SK-N-SH (cell line): ENCODE measurements around the gene C3orf20. TPM values are rescaled to one million over a fixed set of nuclear protein-coding genes. Genes with fewer than 3 reads are reported as not detected.

ENCODE experiments used
- CTCF ChIA-PET: fragments of 300-600, 350-600 bp; formaldehyde crosslinking; extraction: SDS; loops from one replicate; lab custom pipeline; 2021; lab: Yijun Ruan, JAX
- POLR2A ChIA-PET: fragments of 350-600 bp; sonication (Branson Sonifier 250); formaldehyde crosslinking; extraction: SDS; loops from one replicate; lab custom pipeline; 2020; ENCODE audit warnings: antibody characterized with exemption, inconsistent platforms; lab: Yijun Ruan, JAX
- DNase-seq: peaks from one replicate; pipeline ENCODE4 v3.0.0; 2012
- H2AFZ ChIP-seq: fragments of 200-600 bp; sonication (generic); 2 replicates; pipeline ENCODE4 v1.8.1; 2016; ENCODE audit warnings: antibody characterized with exemption, mild to moderate bottlenecking, low read depth
- H3F3A ChIP-seq: fragments of 200-600 bp; sonication (generic); replicated peaks from 2 replicates; pipeline ENCODE3; 2016; ENCODE audit warnings: antibody characterized with exemption, mild to moderate bottlenecking; ENCODE audit not compliant: insufficient read depth
- H3K27ac ChIP-seq, 2 experiments: fragments of 200-500 bp in 1 of 2; fragments of 200-600 bp in 1 of 2; sonication (Bioruptor generic) in 1 of 2; sonication (generic), shearing (Covaris generic) in 1 of 2; 2 replicates each; pipeline versions ENCODE4 v1.5.1 to v1.6.1; 2014 to 2016; ENCODE audit warnings: low read depth in 2 of 2, inconsistent platforms in 1 of 2, low read length in 1 of 2, mild to moderate bottlenecking in 1 of 2, mixed read lengths in 1 of 2
- H3K27me3 ChIP-seq: fragments of 200-600 bp; sonication (generic), shearing (Covaris generic); 2 replicates; pipeline ENCODE4 v1.6.1; 2016; ENCODE audit warnings: mixed run types; ENCODE audit not compliant: insufficient read depth
- H3K36me3 ChIP-seq, 2 experiments: fragments of 200-500 bp in 1 of 2; fragments of 200-600 bp in 1 of 2; sonication (Bioruptor generic) in 1 of 2; sonication (generic) in 1 of 2; replicated peaks in 1 of 2; 2 replicates each; pipeline versions ENCODE3 to v1.5.1; 2014 to 2016; ENCODE audit warnings: low read length in 1 of 2, mild to moderate bottlenecking in 1 of 2; ENCODE audit not compliant: insufficient read depth in 2 of 2, control insufficient read depth in 1 of 2
- H3K4me1 ChIP-seq, 2 experiments: fragments of 200-500 bp in 1 of 2; fragments of 200-600 bp in 1 of 2; sonication (Bioruptor generic) in 1 of 2; sonication (generic), shearing (Covaris generic) in 1 of 2; 2 replicates each; pipeline versions ENCODE4 v1.5.1 to v1.6.1; 2014 to 2016; ENCODE audit warnings: low read depth in 1 of 2, low read length in 1 of 2, mixed run types in 1 of 2; ENCODE audit not compliant: insufficient read depth in 2 of 2, control insufficient read depth in 1 of 2
- H3K4me2 ChIP-seq: fragments of 200-600 bp; sonication (generic), shearing (Covaris generic); 2 replicates; pipeline ENCODE4 v1.6.1; 2017; ENCODE audit warnings: mixed run types
- H3K4me3 ChIP-seq, 2 experiments: fragments of 200-500 bp in 1 of 2; fragments of 200-600 bp in 1 of 2; sonication (Bioruptor generic) in 1 of 2; sonication (generic), shearing (Covaris generic) in 1 of 2; 2 replicates each; pipeline versions ENCODE4 v1.5.1 to v1.8.1; 2014 to 2016; ENCODE audit warnings: low read depth in 2 of 2, inconsistent platforms in 1 of 2, low read length in 1 of 2, mild to moderate bottlenecking in 1 of 2, mixed read lengths in 1 of 2, moderate library complexity in 1 of 2
- H3K79me2 ChIP-seq: fragments of 200-600 bp; sonication (generic); 2 replicates; pipeline ENCODE4 v1.8.1; 2017; ENCODE audit warnings: mild to moderate bottlenecking; ENCODE audit not compliant: insufficient read depth
- H3K9ac ChIP-seq: fragments of 200-600 bp; sonication (generic); 2 replicates; pipeline ENCODE4 v1.6.1; 2017; ENCODE audit warnings: mixed run types
- H3K9me2 ChIP-seq: fragments of 200-600 bp; sonication (generic); 2 replicates; pipeline ENCODE4 v1.6.1; 2017; ENCODE audit warnings: mixed run types
- H3K9me3 ChIP-seq: fragments of 200-600 bp; sonication (generic); 2 replicates; pipeline ENCODE4 v1.6.1; 2017; ENCODE audit warnings: mixed run types, mild to moderate bottlenecking, moderate library complexity
- H4K20me1 ChIP-seq: fragments of 200-600 bp; sonication (generic); 2 replicates; pipeline ENCODE4 v1.6.1; 2017; ENCODE audit warnings: mild to moderate bottlenecking, mixed run types; ENCODE audit not compliant: insufficient read depth
- ELF1 ChIP-seq: IDR thresholded peaks from 2 replicates; pipeline ENCODE4 v1.4.0; 2012
- FOXJ3 ChIP-seq: sonication (generic); formaldehyde crosslinking; IDR thresholded peaks from 2 replicates; pipeline ENCODE4 v1.5.1; 2020; ENCODE audit warnings: mild to moderate bottlenecking, missing genetic modification reagents
- FOXM1 ChIP-seq: IDR thresholded peaks from 2 replicates; pipeline ENCODE4 v1.4.0; 2012; ENCODE audit warnings: low read depth, mild to moderate bottlenecking
- GATA2 ChIP-seq: sonication (generic); formaldehyde crosslinking; IDR thresholded peaks from 2 replicates; pipeline ENCODE4 v1.5.0; 2020; ENCODE audit warnings: mild to moderate bottlenecking, missing genetic modification reagents
- MAX ChIP-seq: IDR thresholded peaks from 2 replicates; pipeline ENCODE4 v1.4.0; 2012; ENCODE audit warnings: low read depth
- MXI1 ChIP-seq: IDR thresholded peaks from 2 replicates; pipeline ENCODE4 v1.6.1; 2012; ENCODE audit warnings: mild to moderate bottlenecking, low read depth, low read length, improper control_type of control experiment
- POLR2AphosphoS5 ChIP-seq: IDR thresholded peaks from 2 replicates; pipeline ENCODE4 v1.6.1; 2012; ENCODE audit warnings: low read depth, low read length
- RAD21 ChIP-seq: IDR thresholded peaks from 2 replicates; pipeline ENCODE4 v1.6.1; 2012; ENCODE audit warnings: mild to moderate bottlenecking, low read length
- TCF12 ChIP-seq: IDR thresholded peaks from 2 replicates; pipeline ENCODE4 v1.4.0; 2012
- TEAD4 ChIP-seq: IDR thresholded peaks from 2 replicates; pipeline ENCODE4 v1.4.0; 2012; ENCODE audit warnings: mild to moderate bottlenecking, borderline replicate concordance; ENCODE audit not compliant: insufficient read depth
- USF1 ChIP-seq: IDR thresholded peaks from 2 replicates; pipeline ENCODE4 v1.4.0; 2012; ENCODE audit warnings: low read depth, borderline replicate concordance
- WGBS: methylation state at CpG from one replicate; pipeline ENCODE4 v1.1.6; 2017; ENCODE audit warnings: low lambda C conversion rate; 5-methylcytosine and 5-hydroxymethylcytosine counted together
- polyA plus RNA-seq, 3 experiments: library from polyadenylated mRNA; depleted of rRNA; stranded (reverse); fragments of >200 nt; gene quantifications; 2 replicates each; pipeline ENCODE4 v1.2.3, GENCODE V29; 2012
- TF ChIP-seq, protein P1 (sequence below): fragments of 150-350 bp; IDR thresholded peaks from 2 replicates; pipeline ENCODE4 v1.6.1; 2017; ENCODE audit warnings: antibody characterized with exemption, low read length, low read depth, borderline replicate concordance
- TF ChIP-seq, protein P2 (sequence below): IDR thresholded peaks from 2 replicates; pipeline ENCODE4 v1.4.0; 2012; ENCODE audit warnings: low read depth, borderline replicate concordance

C3orf20 gene
- polyA plus RNA-seq, 1 of the 3 experiments (the other 2 are of a cell fraction): not detected

GRCh38 chr3:14810801-14811661, 136.1 kb downstream of the C3orf20 start:
- Histone ChIP-seq H3K4me1 (peaks cover 0 to 2% of the 10 kb centered on the region in 2 experiments; a peak in 1 of 4 replicates), H4K20me1 (no peaks in the 10 kb centered on the region), H3K9ac (no peak overlapping the region), H3K4me3 (no peak overlapping the region), H3K9me3 (no peaks in the 10 kb centered on the region), H3K27me3 (peaks cover 9% of the 10 kb centered on the region; the same call in 1 of the 2 replicates), H3F3A (no peaks in the 10 kb centered on the region), H3K36me3 (no peaks in the 10 kb centered on the region), H2AFZ (no peak overlapping the region), H3K79me2 (no peaks in the 10 kb centered on the region), H3K27ac (no peak overlapping the region), H3K9me2 (no peaks in the 10 kb centered on the region), H3K4me2 (no peak overlapping the region)
- TF ChIP-seq, protein P1, sequence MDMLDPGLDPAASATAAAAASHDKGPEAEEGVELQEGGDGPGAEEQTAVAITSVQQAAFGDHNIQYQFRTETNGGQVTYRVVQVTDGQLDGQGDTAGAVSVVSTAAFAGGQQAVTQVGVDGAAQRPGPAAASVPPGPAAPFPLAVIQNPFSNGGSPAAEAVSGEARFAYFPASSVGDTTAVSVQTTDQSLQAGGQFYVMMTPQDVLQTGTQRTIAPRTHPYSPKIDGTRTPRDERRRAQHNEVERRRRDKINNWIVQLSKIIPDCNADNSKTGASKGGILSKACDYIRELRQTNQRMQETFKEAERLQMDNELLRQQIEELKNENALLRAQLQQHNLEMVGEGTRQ: no peak
- TF ChIP-seq MAX (no peak), RAD21 (no peak), USF1 (no peak), TEAD4 (no peak), POLR2AphosphoS5 (no peak), ELF1 (no peak), FOXJ3 (CRISPR knock-in tag) (no peak), TCF12 (no peak), GATA2 (CRISPR knock-in tag) (no peak), FOXM1 (no peak), MXI1 (no peak)
- TF ChIP-seq, protein P2, sequence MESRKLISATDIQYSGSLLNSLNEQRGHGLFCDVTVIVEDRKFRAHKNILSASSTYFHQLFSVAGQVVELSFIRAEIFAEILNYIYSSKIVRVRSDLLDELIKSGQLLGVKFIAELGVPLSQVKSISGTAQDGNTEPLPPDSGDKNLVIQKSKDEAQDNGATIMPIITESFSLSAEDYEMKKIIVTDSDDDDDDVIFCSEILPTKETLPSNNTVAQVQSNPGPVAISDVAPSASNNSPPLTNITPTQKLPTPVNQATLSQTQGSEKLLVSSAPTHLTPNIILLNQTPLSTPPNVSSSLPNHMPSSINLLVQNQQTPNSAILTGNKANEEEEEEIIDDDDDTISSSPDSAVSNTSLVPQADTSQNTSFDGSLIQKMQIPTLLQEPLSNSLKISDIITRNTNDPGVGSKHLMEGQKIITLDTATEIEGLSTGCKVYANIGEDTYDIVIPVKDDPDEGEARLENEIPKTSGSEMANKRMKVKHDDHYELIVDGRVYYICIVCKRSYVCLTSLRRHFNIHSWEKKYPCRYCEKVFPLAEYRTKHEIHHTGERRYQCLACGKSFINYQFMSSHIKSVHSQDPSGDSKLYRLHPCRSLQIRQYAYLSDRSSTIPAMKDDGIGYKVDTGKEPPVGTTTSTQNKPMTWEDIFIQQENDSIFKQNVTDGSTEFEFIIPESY: no peak
- POLR2A ChIA-PET: no interaction called here
- no peak for DNase-seq
- CTCF ChIA-PET: interaction anchor here (1.0 kb wide), 1 partner anchor 11 kb away, joined by 3 read pairs; no protein-coding TSS in a partner anchor
- 38% methylated on average over 43 of the region's 78 CpGs for WGBS
